HG03066 (cell line): Measurements from ENCODE around the gene GPNMB.
"Not testable (repeated sequence)": the region's sequence is repeated elsewhere in the genome, so short reads cannot be mapped to it uniquely, and the experiment has no call there.

Source experiments
- ATAC-seq: cut with Tn5 transposase; IDR thresholded peaks from one replicate; pipeline ENCODE4 v1.9.1; 2021; ENCODE audit warnings: low read depth; ENCODE audit not compliant: unreplicated experiment

GPNMB gene

GRCh38 chr7:23298141-23298881 is 51.7 kb downstream of the GPNMB start:
- no peak for ATAC-seq

GRCh38 chr7:23298885-23299769 is 52.6 kb downstream of the GPNMB start, which contains the start of gene MALSU1:
Gene MALSU1, plus strand, starts transcription at chr7:23299339. Its CDS starts 14 bp downstream, at chr7:23299353.
- ATAC-seq: peak; percentile 99

- ATAC-seq: no peak
Measured at GRCh38 chr7:23299770-23300300, 53.3 kb downstream of the GPNMB start.

GRCh38 chr7:23306936-23307521 is 60.5 kb downstream of the GPNMB start:
- ATAC-seq: no peak

- no peak for ATAC-seq
Measured at GRCh38 chr7:23308754-23309153, 62.2 kb downstream of the GPNMB start.

GRCh38 chr7:23312141-23312540 is 65.6 kb downstream of the GPNMB start:
- not testable (repeated sequence) for ATAC-seq

- no peak for ATAC-seq
Measured at GRCh38 chr7:23315366-23315765, 68.8 kb downstream of the GPNMB start.
